ENCODE results near the gene MASP1.

The MASP1 gene

GRCh38 chr3:187265461-187265955 is 26.0 kb downstream of the MASP1 start:
- DNase-seq (ENCODE audit: low spot score), result no peak

- no peak for DNase-seq (ENCODE audit: low spot score)
Observed at GRCh38 chr3:187264911-187265310, 26.6 kb downstream of the MASP1 start.

- DNase-seq (ENCODE audit: low spot score), result peak; percentile 42
Observed at GRCh38 chr3:187264021-187264420, 27.5 kb downstream of the MASP1 start.

DNA sequence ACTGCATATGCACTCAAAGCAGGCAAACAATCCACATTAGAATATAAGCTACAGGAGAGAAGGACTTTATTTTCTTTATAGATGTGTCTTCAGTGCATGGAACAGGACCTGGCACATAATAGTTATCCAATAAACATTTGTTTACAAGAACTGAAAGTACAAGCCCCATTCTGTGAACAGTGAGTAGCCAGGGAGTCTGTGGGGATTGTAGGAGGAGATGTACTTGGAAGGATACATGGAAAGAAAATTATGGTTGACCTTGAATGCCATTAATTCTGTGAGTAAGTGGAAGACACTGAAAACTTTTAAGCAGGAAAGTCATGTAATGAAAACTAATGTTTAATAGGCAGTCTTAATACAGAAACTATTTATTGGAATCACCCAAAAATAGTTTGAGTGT is 28.3 kb downstream of the MASP1 start:
- DNase-seq (ENCODE audit: low spot score), result no peak

GRCh38 chr3:187262360-187262759 is 29.2 kb downstream of the MASP1 start:
- no peak for DNase-seq (ENCODE audit: low spot score)

- peak; percentile 29 for DNase-seq (ENCODE audit: low spot score)
Observed at GRCh38 chr3:187261541-187261969, 30.0 kb downstream of the MASP1 start.

- no peak for DNase-seq (ENCODE audit: low spot score)
Observed at GRCh38 chr3:187259171-187259570, 32.4 kb downstream of the MASP1 start.

GRCh38 chr3:187257992-187258692 is 33.4 kb downstream of the MASP1 start:
- DNase-seq (ENCODE audit: low spot score), result no peak

GRCh38 chr3:187257471-187257870 is 34.1 kb downstream of the MASP1 start:
- no peak for DNase-seq (ENCODE audit: low spot score)

- DNase-seq (ENCODE audit: low spot score), result no peak
Observed at GRCh38 chr3:187256051-187256616, 35.4 kb downstream of the MASP1 start.

DNA sequence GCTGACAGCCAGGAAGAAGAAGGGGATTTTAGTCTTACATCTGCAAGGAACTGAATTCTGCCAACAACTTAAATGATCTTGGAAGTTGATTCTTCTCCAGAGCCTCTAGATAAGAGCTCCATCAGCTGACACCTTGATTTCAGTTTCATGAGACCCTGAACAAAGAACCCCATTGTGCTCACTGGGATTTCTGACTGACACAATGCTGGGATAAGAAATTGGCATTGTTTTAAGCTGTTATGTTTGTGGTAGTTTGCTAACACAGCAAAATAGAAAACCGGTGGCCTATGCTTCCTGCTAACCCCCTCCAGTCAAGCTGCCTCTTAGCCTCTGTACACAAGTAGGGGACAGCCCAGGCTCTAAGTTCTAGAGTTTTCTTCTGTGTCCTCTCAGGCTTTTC is 36.2 kb downstream of the MASP1 start:
- DNase-seq (ENCODE audit: low spot score), result no peak

DNA sequence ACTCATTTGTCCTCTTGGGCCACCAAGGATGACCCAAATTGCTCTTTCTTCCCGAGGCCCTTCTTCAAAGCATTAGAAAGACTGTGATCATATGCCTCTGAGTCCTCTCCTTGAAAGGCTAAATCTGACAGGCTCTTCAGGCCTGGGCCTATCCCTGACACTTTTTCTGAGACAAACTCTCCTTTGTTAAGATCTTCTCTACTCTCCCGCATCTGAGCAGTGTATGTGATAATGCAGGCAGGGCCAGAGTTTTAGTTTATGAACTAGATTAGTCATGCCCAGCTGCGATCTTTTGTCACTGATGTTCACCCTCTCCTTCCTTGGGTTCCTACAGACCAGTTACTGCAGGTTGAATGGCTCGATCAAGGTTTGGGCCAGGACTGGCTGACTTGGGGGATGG is 39.2 kb downstream of the MASP1 start:
- no peak for DNase-seq (ENCODE audit: low spot score)

DNA sequence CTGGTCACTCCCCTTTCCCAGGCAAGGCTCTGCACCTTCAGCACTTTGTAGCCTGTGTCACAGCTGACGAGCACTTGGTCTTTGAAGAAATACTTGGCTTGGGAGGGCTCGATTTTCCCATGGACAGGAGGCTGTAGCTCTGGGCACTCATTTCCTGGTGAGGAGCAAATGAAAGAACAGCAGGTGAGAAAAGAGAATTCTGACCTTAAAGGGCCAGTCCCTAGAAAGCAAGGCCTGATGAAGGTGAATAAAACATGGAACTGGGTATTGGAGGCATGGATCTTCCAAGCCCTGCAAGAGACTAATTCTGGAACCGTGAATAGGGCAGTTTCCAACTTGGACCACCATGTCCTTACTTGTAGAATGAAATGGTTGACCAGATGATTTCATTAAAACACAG is 39.9 kb downstream of the MASP1 start:
- no peak for DNase-seq (ENCODE audit: low spot score)

DNA sequence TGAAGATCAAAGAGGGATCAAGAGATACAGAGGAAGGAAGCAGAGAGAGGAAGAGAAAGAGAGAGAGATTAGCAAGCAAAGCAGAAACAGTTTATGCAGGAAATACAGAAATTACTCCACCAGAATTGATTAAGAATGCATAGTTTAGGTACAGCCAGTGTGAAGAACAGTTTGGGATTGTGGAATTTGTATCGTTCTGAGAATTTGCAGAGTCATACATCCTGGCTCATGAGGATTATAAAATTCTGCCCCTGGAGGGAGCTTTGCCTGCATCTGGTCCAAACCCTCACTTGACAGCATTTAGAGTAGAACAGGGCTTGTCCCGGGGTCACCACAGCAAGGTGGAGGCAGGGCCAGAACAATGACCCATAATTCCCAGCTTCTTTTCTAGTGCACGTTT is 44.1 kb downstream of the MASP1 start:
- no peak for DNase-seq (ENCODE audit: low spot score)

- DNase-seq (ENCODE audit: low spot score), result peak; percentile 41
Observed at GRCh38 chr3:187243933-187244524, 47.5 kb downstream of the MASP1 start.

DNA sequence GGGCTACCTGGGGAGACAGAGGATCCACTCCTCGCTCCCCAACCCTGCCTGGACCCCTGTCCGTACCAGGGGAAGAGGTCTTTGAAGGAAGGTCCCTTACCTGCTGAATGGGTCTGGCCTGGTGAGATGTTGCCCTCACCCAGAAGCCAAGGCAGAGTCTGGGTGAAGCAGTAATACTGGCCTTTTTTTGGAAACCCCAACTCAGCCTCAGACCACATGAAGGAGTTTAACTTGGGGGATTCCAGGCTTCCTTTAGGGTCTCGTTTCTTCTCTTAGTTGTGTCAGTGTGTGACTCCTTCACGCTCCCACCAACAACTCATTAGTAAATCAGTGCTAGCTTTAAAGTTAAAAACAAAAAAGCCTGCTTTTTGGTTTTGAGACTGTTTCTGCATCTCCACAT is 48.6 kb downstream of the MASP1 start:
- no peak for DNase-seq (ENCODE audit: low spot score)

GRCh38 chr3:187242435-187242834 is 49.1 kb downstream of the MASP1 start:
- DNase-seq (ENCODE audit: low spot score), result peak; percentile 43

- DNase-seq (ENCODE audit: low spot score), result peak; percentile 60
Observed at GRCh38 chr3:187238835-187239234, 52.7 kb downstream of the MASP1 start.

GRCh38 chr3:187238239-187238638 is 53.3 kb downstream of the MASP1 start:
- no peak for DNase-seq (ENCODE audit: low spot score)

DNA sequence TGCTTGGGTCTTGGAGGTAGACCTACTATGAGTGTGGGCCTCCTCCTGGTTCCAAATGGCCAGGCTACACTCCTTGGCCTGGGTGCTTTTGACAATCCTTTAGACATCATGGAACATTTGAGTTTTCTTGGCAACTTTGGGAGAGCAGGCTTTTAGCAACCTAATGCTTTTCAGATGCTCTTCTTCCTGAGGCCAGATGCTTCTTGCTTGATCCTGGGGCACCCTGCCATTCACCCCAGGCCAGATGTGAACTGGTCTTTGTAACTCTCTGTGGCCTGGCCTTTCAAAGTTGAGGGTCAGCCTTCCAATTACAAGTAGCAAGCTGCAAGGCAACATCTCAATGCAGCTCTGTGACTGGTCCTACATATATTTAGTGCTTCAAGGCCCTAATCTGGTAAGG is 53.8 kb downstream of the MASP1 start:
- no peak for DNase-seq (ENCODE audit: low spot score)

- no peak for DNase-seq (ENCODE audit: low spot score)
Observed at GRCh38 chr3:187236962-187237361, 54.6 kb downstream of the MASP1 start.

DNA sequence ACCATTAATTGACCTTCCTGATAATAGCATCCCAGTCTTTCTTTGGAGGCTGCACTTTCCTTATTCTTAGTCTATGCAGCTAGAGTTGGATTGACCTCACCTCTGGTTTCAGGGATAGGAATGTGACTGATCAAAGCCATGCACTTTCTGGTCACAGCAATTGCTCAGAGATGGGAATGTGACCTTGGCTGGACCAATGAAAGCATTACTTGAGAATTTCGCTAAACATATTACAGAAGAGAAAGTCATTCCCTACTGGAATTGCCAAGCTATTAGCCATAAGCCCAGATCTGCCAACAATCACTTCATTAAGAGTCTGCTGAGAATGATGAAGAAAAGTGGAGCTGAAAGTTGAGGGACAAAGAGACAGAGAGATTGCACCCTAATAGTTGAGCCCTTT is 61.5 kb downstream of the MASP1 start:
- DNase-seq (ENCODE audit: low spot score), result peak; percentile 26

- no peak for DNase-seq (ENCODE audit: low spot score)
Observed at GRCh38 chr3:187228740-187229139, 62.8 kb downstream of the MASP1 start.
